ENCODE measurements around the gene NOD1.

NOD1 gene

GRCh38 chr7:30475580-30475979, 3.0 kb downstream of the NOD1 start:
- H3K27me3 ChIP-seq (replicated peaks; ENCODE audit: control insufficient read depth, insufficient read depth, low read length), result no peaks in the 10 kb centered on the region
- H3K9me3 ChIP-seq (ENCODE audit: control insufficient read depth, low read length), result no peaks in the 10 kb centered on the region
- DNase-seq (ENCODE audit: low read depth), result no peak
- peak overlapping the region; percentile 41 for H3K9ac ChIP-seq (ENCODE audit: low read length)
- no peaks in the 10 kb centered on the region for H3K36me3 ChIP-seq (ENCODE audit: control insufficient read depth, insufficient read depth, low read length, severe bottlenecking)
- H3K4me1 ChIP-seq (ENCODE audit: control insufficient read depth, insufficient read depth, low read length), result peaks cover 74% of the 10 kb centered on the region
- peak overlapping the region; percentile 46 for H3K4me3 ChIP-seq (ENCODE audit: low read length)

- H3K9ac ChIP-seq (ENCODE audit: low read length), result peak overlapping the region; percentile 41
- H3K4me3 ChIP-seq (ENCODE audit: low read length), result peak overlapping the region; percentile 46
- peaks cover 81% of the 10 kb centered on the region for H3K4me1 ChIP-seq (ENCODE audit: control insufficient read depth, insufficient read depth, low read length)
- no peaks in the 10 kb centered on the region for H3K36me3 ChIP-seq (ENCODE audit: control insufficient read depth, insufficient read depth, low read length, severe bottlenecking)
- no peak for DNase-seq (ENCODE audit: low read depth)
- no peaks in the 10 kb centered on the region for H3K27me3 ChIP-seq (replicated peaks; ENCODE audit: control insufficient read depth, insufficient read depth, low read length)
- H3K9me3 ChIP-seq (ENCODE audit: control insufficient read depth, low read length), result no peaks in the 10 kb centered on the region
Measured at GRCh38 chr7:30474893-30475292, 3.7 kb downstream of the NOD1 start.

DNA sequence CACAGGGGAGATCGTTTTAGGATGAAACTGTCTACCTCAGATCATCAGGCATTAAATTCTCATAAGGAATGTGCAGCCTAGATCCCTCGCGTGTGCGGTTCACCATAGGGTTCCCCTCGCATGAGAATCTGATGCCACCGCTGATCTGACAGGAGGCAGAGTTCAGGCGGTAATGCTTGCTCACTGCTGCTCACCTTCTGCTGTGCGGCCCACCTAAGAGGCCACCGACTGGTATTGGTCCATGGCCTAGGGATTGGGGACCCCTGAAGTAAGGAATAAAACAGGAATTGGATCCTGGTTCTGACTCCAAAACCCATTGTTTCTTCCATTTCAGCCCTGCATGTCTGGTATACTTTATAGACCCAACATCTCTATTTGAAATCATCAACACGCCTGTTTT, 4.1 kb downstream of the NOD1 start:
- Histone ChIP-seq H3K27me3 (replicated peaks; ENCODE audit: control insufficient read depth, insufficient read depth, low read length) (no peaks in the 10 kb centered on the region), H3K36me3 (ENCODE audit: control insufficient read depth, insufficient read depth, low read length, severe bottlenecking) (no peaks in the 10 kb centered on the region), H3K4me3 (ENCODE audit: low read length) (peak overlapping the region; percentile 44), H3K9ac (ENCODE audit: low read length) (peak overlapping the region; percentile 7), H3K9me3 (ENCODE audit: control insufficient read depth, low read length) (no peaks in the 10 kb centered on the region), H3K4me1 (ENCODE audit: control insufficient read depth, insufficient read depth, low read length) (peaks cover 85% of the 10 kb centered on the region)
- DNase-seq (ENCODE audit: low read depth), result no peak

GRCh38 chr7:30473903-30474302, 4.7 kb downstream of the NOD1 start:
- no peak overlapping the region for H3K9ac ChIP-seq (ENCODE audit: low read length)
- H3K36me3 ChIP-seq (ENCODE audit: control insufficient read depth, insufficient read depth, low read length, severe bottlenecking), result no peaks in the 10 kb centered on the region
- peaks cover 83% of the 10 kb centered on the region for H3K4me1 ChIP-seq (ENCODE audit: control insufficient read depth, insufficient read depth, low read length)
- no peak overlapping the region for H3K4me3 ChIP-seq (ENCODE audit: low read length)
- H3K27me3 ChIP-seq (replicated peaks; ENCODE audit: control insufficient read depth, insufficient read depth, low read length), result no peaks in the 10 kb centered on the region
- H3K9me3 ChIP-seq (ENCODE audit: control insufficient read depth, low read length), result no peaks in the 10 kb centered on the region
- DNase-seq (ENCODE audit: low read depth), result no peak

GRCh38 chr7:30472784-30473775, 5.5 kb downstream of the NOD1 start:
- peak; percentile 65 for DNase-seq (ENCODE audit: low read depth)
- Histone ChIP-seq H3K27me3 (replicated peaks; ENCODE audit: control insufficient read depth, insufficient read depth, low read length) (no peaks in the 10 kb centered on the region), H3K36me3 (ENCODE audit: control insufficient read depth, insufficient read depth, low read length, severe bottlenecking) (no peaks in the 10 kb centered on the region), H3K9ac (ENCODE audit: low read length) (peak overlapping the region; percentile 54), H3K9me3 (ENCODE audit: control insufficient read depth, low read length) (no peaks in the 10 kb centered on the region), H3K4me3 (ENCODE audit: low read length) (peak overlapping the region; percentile 55), H3K4me1 (ENCODE audit: control insufficient read depth, insufficient read depth, low read length) (peaks cover 91% of the 10 kb centered on the region)

- H3K27me3 ChIP-seq (replicated peaks; ENCODE audit: control insufficient read depth, insufficient read depth, low read length), result no peaks in the 10 kb centered on the region
- H3K4me1 ChIP-seq (ENCODE audit: control insufficient read depth, insufficient read depth, low read length), result peaks cover 93% of the 10 kb centered on the region
Measured at GRCh38 chr7:30472081-30472783, 6.4 kb downstream of the NOD1 start.

GRCh38 chr7:30471205-30471604, 7.4 kb downstream of the NOD1 start:
- peaks cover 93% of the 10 kb centered on the region for H3K4me1 ChIP-seq (ENCODE audit: control insufficient read depth, insufficient read depth, low read length)
- no peaks in the 10 kb centered on the region for H3K27me3 ChIP-seq (replicated peaks; ENCODE audit: control insufficient read depth, insufficient read depth, low read length)
- DNase-seq (ENCODE audit: low read depth), result no peak
- H3K4me3 ChIP-seq (ENCODE audit: low read length), result peak overlapping the region; percentile 65
- H3K9ac ChIP-seq (ENCODE audit: low read length), result peak overlapping the region; percentile 61
- H3K9me3 ChIP-seq (ENCODE audit: control insufficient read depth, low read length), result no peaks in the 10 kb centered on the region
- H3K36me3 ChIP-seq (ENCODE audit: control insufficient read depth, insufficient read depth, low read length, severe bottlenecking), result no peaks in the 10 kb centered on the region

More at GRCh38 chr7:30472081-30472783, 6.4 kb downstream of the NOD1 start:
- H3K4me3 ChIP-seq (ENCODE audit: low read length), result peak overlapping the region; percentile 55
- peak overlapping the region; percentile 61 for H3K9ac ChIP-seq (ENCODE audit: low read length)
- no peaks in the 10 kb centered on the region for H3K36me3 ChIP-seq (ENCODE audit: control insufficient read depth, insufficient read depth, low read length, severe bottlenecking)
- no peak for DNase-seq (ENCODE audit: low read depth)
- no peaks in the 10 kb centered on the region for H3K9me3 ChIP-seq (ENCODE audit: control insufficient read depth, low read length)

DNA sequence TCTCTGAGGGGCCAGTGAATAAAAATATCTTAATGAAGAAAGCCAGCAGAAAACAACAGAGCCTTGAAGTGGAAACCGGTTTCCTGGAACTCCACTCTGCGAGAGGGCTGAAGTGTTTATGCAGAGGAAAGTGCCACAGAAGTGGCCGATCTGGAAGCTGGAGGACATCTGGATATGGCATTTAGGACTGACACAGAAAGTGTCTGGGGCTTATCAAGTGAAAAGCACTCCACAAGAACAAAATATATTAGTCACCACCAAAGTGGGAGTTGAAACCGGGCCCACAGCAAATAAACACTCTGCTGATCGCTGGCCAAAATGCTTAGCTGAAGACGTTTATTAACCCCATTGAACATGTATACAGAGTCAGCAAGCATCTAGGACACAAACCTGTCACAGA, 7.8 kb downstream of the NOD1 start:
- DNase-seq (ENCODE audit: low read depth), result peak; percentile 78
- peak overlapping the region; percentile 61 for H3K9ac ChIP-seq (ENCODE audit: low read length)
- no peaks in the 10 kb centered on the region for H3K36me3 ChIP-seq (ENCODE audit: control insufficient read depth, insufficient read depth, low read length, severe bottlenecking)
- H3K4me3 ChIP-seq (ENCODE audit: low read length), result peak overlapping the region; percentile 65
- peaks cover 93% of the 10 kb centered on the region for H3K4me1 ChIP-seq (ENCODE audit: control insufficient read depth, insufficient read depth, low read length)
- H3K9me3 ChIP-seq (ENCODE audit: control insufficient read depth, low read length), result no peaks in the 10 kb centered on the region
- H3K27me3 ChIP-seq (replicated peaks; ENCODE audit: control insufficient read depth, insufficient read depth, low read length), result no peaks in the 10 kb centered on the region

- H3K36me3 ChIP-seq (ENCODE audit: control insufficient read depth, insufficient read depth, low read length, severe bottlenecking), result no peaks in the 10 kb centered on the region
- H3K4me1 ChIP-seq (ENCODE audit: control insufficient read depth, insufficient read depth, low read length), result peaks cover 93% of the 10 kb centered on the region
- H3K4me3 ChIP-seq (ENCODE audit: low read length), result peak overlapping the region; percentile 65
- H3K27me3 ChIP-seq (replicated peaks; ENCODE audit: control insufficient read depth, insufficient read depth, low read length), result no peaks in the 10 kb centered on the region
- H3K9ac ChIP-seq (ENCODE audit: low read length), result peak overlapping the region; percentile 61
- no peaks in the 10 kb centered on the region for H3K9me3 ChIP-seq (ENCODE audit: control insufficient read depth, low read length)
- no peak for DNase-seq (ENCODE audit: low read depth)
Measured at GRCh38 chr7:30470163-30470770, 8.3 kb downstream of the NOD1 start.

DNA sequence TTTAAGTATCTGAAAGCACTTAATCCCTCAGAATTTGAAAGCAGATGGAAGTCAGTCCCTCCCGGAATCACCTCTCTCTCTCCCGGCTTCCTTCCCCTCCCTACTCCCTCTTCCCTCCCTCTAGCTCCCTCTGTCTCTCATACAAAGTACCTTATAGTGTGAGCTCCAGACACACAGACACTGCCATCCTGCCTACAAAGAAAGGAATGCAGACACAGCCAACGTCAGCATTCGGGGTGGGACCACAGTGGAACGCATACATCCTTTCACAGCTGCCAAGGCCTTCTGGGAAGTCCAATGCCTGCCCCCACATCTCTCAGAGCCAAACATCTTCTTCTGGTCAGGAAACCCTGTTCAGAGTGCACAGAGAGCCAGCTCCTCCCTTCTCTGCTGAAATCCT, 9.3 kb downstream of the NOD1 start:
- peak overlapping the region; percentile 70 for H3K9ac ChIP-seq (ENCODE audit: low read length)
- H3K27me3 ChIP-seq (replicated peaks; ENCODE audit: control insufficient read depth, insufficient read depth, low read length), result no peaks in the 10 kb centered on the region
- peaks cover 94% of the 10 kb centered on the region for H3K4me1 ChIP-seq (ENCODE audit: control insufficient read depth, insufficient read depth, low read length)
- DNase-seq (ENCODE audit: low read depth), result peak; percentile 97
- no peaks in the 10 kb centered on the region for H3K9me3 ChIP-seq (ENCODE audit: control insufficient read depth, low read length)
- peak overlapping the region; percentile 69 for H3K4me3 ChIP-seq (ENCODE audit: low read length)
- no peaks in the 10 kb centered on the region for H3K36me3 ChIP-seq (ENCODE audit: control insufficient read depth, insufficient read depth, low read length, severe bottlenecking)

GRCh38 chr7:30468791-30469190, 9.8 kb downstream of the NOD1 start:
- H3K9me3 ChIP-seq (ENCODE audit: control insufficient read depth, low read length), result no peaks in the 10 kb centered on the region
- DNase-seq (ENCODE audit: low read depth), result peak; percentile 36
- H3K4me3 ChIP-seq (ENCODE audit: low read length), result peak overlapping the region; percentile 69
- peaks cover 94% of the 10 kb centered on the region for H3K4me1 ChIP-seq (ENCODE audit: control insufficient read depth, insufficient read depth, low read length)
- H3K27me3 ChIP-seq (replicated peaks; ENCODE audit: control insufficient read depth, insufficient read depth, low read length), result no peaks in the 10 kb centered on the region
- peak overlapping the region; percentile 70 for H3K9ac ChIP-seq (ENCODE audit: low read length)
- no peaks in the 10 kb centered on the region for H3K36me3 ChIP-seq (ENCODE audit: control insufficient read depth, insufficient read depth, low read length, severe bottlenecking)
